SK-N-SH treated with all-trans-retinoic acid at 6 μM for 48 hours (cell line): Measurements from ENCODE around the gene GAD1.

Experiments
- ATAC-seq: fragments of 200-7000 bp; cut with Tn5 transposase; 3 replicates; pipeline ENCODE4 v1.9.1; 2020; ENCODE audit warnings: mild to moderate bottlenecking, moderate library complexity
- ARNTL ChIP-seq: fragments of 450-650 bp; formaldehyde crosslinking; IDR thresholded peaks from 2 replicates; pipeline ENCODE4 v1.5.0; 2020; ENCODE audit warnings: low read depth, mild to moderate bottlenecking, moderate library complexity, borderline replicate concordance
- CREB5 ChIP-seq: fragments of 250-450 bp; sonication (Bioruptor Pico); IDR thresholded peaks from 2 replicates; pipeline ENCODE4 v1.5.1; 2020; ENCODE audit warnings: low read depth, mild to moderate bottlenecking, moderate library complexity
- CSDC2 ChIP-seq: fragments of 250-450 bp; sonication (Bioruptor Pico); IDR thresholded peaks from 2 replicates; pipeline ENCODE4 v1.5.0; 2020; ENCODE audit warnings: mild to moderate bottlenecking, moderate library complexity
- ESRRG ChIP-seq: fragments of 250-450 bp; sonication (Bioruptor Pico); IDR thresholded peaks from 2 replicates; pipeline ENCODE4 v1.6.1; 2021; ENCODE audit warnings: mild to moderate bottlenecking
- GLIS3 ChIP-seq: fragments of 250-450 bp; sonication (Bioruptor Pico); IDR thresholded peaks from 2 replicates; pipeline ENCODE4 v1.5.0; 2020; ENCODE audit warnings: mild to moderate bottlenecking, moderate library complexity
- ISL1 ChIP-seq: fragments of 250-450 bp; sonication (Bioruptor Pico); IDR thresholded peaks from 2 replicates; pipeline ENCODE4 v2.1.2; 2022; ENCODE audit warnings: mild to moderate bottlenecking, moderate library complexity
- OSR1 ChIP-seq: fragments of 250-450 bp; sonication (Bioruptor Pico); IDR thresholded peaks from 2 replicates; pipeline ENCODE4 v1.8.0; 2022; ENCODE audit warnings: moderate library complexity, mild to moderate bottlenecking, inconsistent platforms
- PATZ1 ChIP-seq: fragments of 250-450 bp; sonication (Bioruptor Pico); IDR thresholded peaks from 2 replicates; pipeline ENCODE4 v1.8.0; 2020; ENCODE audit warnings: mild to moderate bottlenecking, moderate library complexity, borderline replicate concordance
- POU6F1 ChIP-seq: fragments of 250-450 bp; sonication (Bioruptor Pico); IDR thresholded peaks from 2 replicates; pipeline ENCODE4 v1.8.0; 2021; ENCODE audit warnings: low read depth, mild to moderate bottlenecking, moderate library complexity, borderline replicate concordance
- PPARA ChIP-seq: fragments of 250-450 bp; sonication (Bioruptor Pico); IDR thresholded peaks from 2 replicates; pipeline ENCODE4 v1.5.0; 2020; ENCODE audit warnings: mild to moderate bottlenecking, borderline replicate concordance
- RARB ChIP-seq: fragments of 250-450 bp; sonication (Bioruptor Pico); IDR thresholded peaks from 2 replicates; pipeline ENCODE4 v1.8.0; 2021; ENCODE audit warnings: mild to moderate bottlenecking, moderate library complexity
- SNAI2 ChIP-seq: fragments of 250-450 bp; sonication (Bioruptor Pico); IDR thresholded peaks from 2 replicates; pipeline ENCODE4 v1.5.0; 2020; ENCODE audit warnings: mild to moderate bottlenecking, moderate library complexity
- TCF4 ChIP-seq: fragments of 250-450 bp; sonication (Bioruptor Pico); IDR thresholded peaks from 2 replicates; pipeline ENCODE4 v1.8.0; 2021; ENCODE audit warnings: mild to moderate bottlenecking, moderate library complexity, borderline replicate concordance
- TOX ChIP-seq: fragments of 250-450 bp; sonication (Bioruptor Pico); IDR thresholded peaks from 2 replicates; pipeline ENCODE4 v1.8.0; 2021; ENCODE audit warnings: mild to moderate bottlenecking, moderate library complexity, borderline replicate concordance
- ZC3H10 ChIP-seq: fragments of 250-450 bp; sonication (Bioruptor Pico); IDR thresholded peaks from 2 replicates; pipeline ENCODE4 v1.5.1; 2021; ENCODE audit warnings: mild to moderate bottlenecking, moderate library complexity
- ZFP3 ChIP-seq: fragments of 250-450 bp; sonication (Bioruptor Pico); IDR thresholded peaks from 2 replicates; pipeline ENCODE4 v1.5.0; 2020; ENCODE audit warnings: mild to moderate bottlenecking, moderate library complexity
- ZFP30 ChIP-seq: fragments of 450-650 bp; formaldehyde crosslinking; IDR thresholded peaks from 2 replicates; pipeline ENCODE4 v1.5.0; 2022; ENCODE audit warnings: mild to moderate bottlenecking, moderate library complexity
- ZNF565 ChIP-seq: fragments of 450-650 bp; formaldehyde crosslinking; conservative IDR thresholded peaks from 2 replicates; pipeline ENCODE4 v1.5.0; 2020; ENCODE audit warnings: low read depth, mild to moderate bottlenecking, moderate library complexity
- ZNF70 ChIP-seq: fragments of 450-650 bp; formaldehyde crosslinking; IDR thresholded peaks from 2 replicates; pipeline ENCODE4 v1.5.0; 2020; ENCODE audit warnings: mild to moderate bottlenecking, moderate library complexity
- ZNF8 ChIP-seq: fragments of 450-650 bp; formaldehyde crosslinking; IDR thresholded peaks from 2 replicates; pipeline ENCODE4 v1.5.0; 2020; ENCODE audit warnings: mild to moderate bottlenecking, moderate library complexity

The GAD1 gene

GRCh38 chr2:170829036-170829435, 12.3 kb downstream of the GAD1 start:
- ATAC-seq, result no peak
- TF ChIP-seq PATZ1 (CRISPR knock-in tag) (no peak), OSR1 (CRISPR knock-in tag) (no peak)
- TF ChIP-seq, all 23 proteins: peak for 0

DNA sequence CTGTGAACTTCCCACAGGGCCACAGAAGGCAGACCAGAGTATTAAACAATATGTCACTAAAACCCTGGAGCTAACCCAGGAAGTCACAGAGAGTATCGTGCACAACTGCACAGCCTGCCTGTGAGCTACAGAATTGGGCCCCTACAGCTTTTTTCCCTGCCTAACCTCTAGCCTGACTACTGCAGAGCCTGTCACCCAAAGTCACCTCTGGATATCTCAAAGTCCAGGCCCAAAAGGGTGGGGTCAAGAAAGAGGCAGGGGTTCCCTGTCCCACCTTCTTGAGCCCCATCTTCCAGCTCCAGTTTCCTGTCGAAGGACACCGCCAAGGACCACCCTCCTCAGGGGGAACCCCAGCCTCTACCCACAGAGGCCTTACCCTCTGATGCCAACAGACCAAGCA, 13.5 kb downstream of the GAD1 start:
- no peak for ATAC-seq

DNA sequence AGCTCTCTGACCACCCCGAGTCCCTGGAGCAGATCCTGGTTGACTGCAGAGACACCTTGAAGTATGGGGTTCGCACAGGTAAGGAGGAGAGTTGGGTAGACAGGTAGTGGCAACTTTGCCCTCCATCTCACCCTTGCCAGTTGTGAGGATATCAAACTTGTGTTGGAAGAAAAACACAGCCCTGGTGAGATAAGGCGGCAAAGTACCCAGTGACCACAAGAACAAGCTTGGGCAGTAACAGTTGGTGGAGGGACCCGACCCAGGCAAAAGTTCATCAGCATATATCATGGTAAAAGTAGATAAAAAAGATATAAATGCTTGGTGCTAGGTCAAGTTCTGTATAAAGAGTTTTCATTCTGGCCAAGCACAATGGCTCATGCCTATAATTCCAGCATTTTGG, 14.4 kb downstream of the GAD1 start:
- no peak for TF ChIP-seq ARNTL (CRISPR knock-in tag)
- no peak for TF ChIP-seq POU6F1 (CRISPR knock-in tag)
- no peak for TF ChIP-seq ZNF565 (CRISPR knock-in tag)
- TF ChIP-seq CSDC2, result no peak
- no peak for TF ChIP-seq ZNF70 (CRISPR knock-in tag)
- TF ChIP-seq GLIS3 (CRISPR knock-in tag), result no peak
- no peak for TF ChIP-seq ZC3H10
- no peak for ATAC-seq

More for the DNA sequence above, 13.5 kb downstream of the GAD1 start:
- TF ChIP-seq ARNTL (CRISPR knock-in tag) (no peak), ZNF70 (CRISPR knock-in tag) (no peak), ZFP30 (CRISPR knock-in tag) (no peak), ZNF565 (CRISPR knock-in tag) (no peak), CREB5 (no peak), ZC3H10 (no peak), ZFP3 (CRISPR knock-in tag) (no peak), TOX (CRISPR knock-in tag) (no peak), RARB (CRISPR knock-in tag) (no peak), SNAI2 (CRISPR knock-in tag) (no peak), OSR1 (CRISPR knock-in tag) (no peak), ZNF8 (CRISPR knock-in tag) (no peak), CSDC2 (no peak), PATZ1 (CRISPR knock-in tag) (no peak), TCF4 (no peak), ISL1 (CRISPR knock-in tag) (no peak), PPARA (CRISPR knock-in tag) (no peak), ESRRG (no peak)

- ATAC-seq, result no peak
- TF ChIP-seq ZFP30 (CRISPR knock-in tag) (no peak), ESRRG (no peak), ISL1 (CRISPR knock-in tag) (no peak), ARNTL (CRISPR knock-in tag) (no peak), RARB (CRISPR knock-in tag) (no peak), ZC3H10 (no peak), POU6F1 (CRISPR knock-in tag) (no peak), CREB5 (no peak)
Observed at GRCh38 chr2:170836027-170836426, 19.3 kb downstream of the GAD1 start.
